HG02884 (cell line): ENCODE data around the gene BACH1.
"Not testable (repeated sequence)": the region's sequence is repeated elsewhere in the genome, so short reads cannot be mapped to it uniquely, and the experiment has no call there.

Experiments
- ATAC-seq: cut with Tn5 transposase; IDR thresholded peaks from one replicate; pipeline ENCODE4 v1.9.1; 2021; ENCODE audit warnings: mild to moderate bottlenecking, moderate library complexity; ENCODE audit not compliant: unreplicated experiment

The BACH1 gene

GRCh38 chr21:29298348-29299045 is at the start of gene BACH1:
BACH1 (plus strand) TSS chr21:29298922; CDS start chr21:29321281, 22,359 bp downstream.
- peak; percentile 45 for ATAC-seq

GRCh38 chr21:29249289-29249688 is 49.4 kb upstream of the BACH1 start:
- ATAC-seq: not testable (repeated sequence)

GRCh38 chr21:29250636-29251035 is 48.1 kb upstream of the BACH1 start:
- no peak for ATAC-seq

- ATAC-seq: not testable (repeated sequence)
Measured at GRCh38 chr21:29253861-29254260, 44.9 kb upstream of the BACH1 start.

- no peak for ATAC-seq
Measured at GRCh38 chr21:29254550-29254949, 44.2 kb upstream of the BACH1 start.

GRCh38 chr21:29256126-29256910 is 42.4 kb upstream of the BACH1 start:
- no peak for ATAC-seq

- ATAC-seq: no peak
Measured at GRCh38 chr21:29257701-29258100, 41.0 kb upstream of the BACH1 start.

- ATAC-seq: no peak
Measured at GRCh38 chr21:29258626-29259338, 39.9 kb upstream of the BACH1 start.

GRCh38 chr21:29260461-29260860 is 38.3 kb upstream of the BACH1 start:
- no peak for ATAC-seq

GRCh38 chr21:29261555-29262540 is 36.9 kb upstream of the BACH1 start:
- ATAC-seq: no peak

GRCh38 chr21:29264721-29265120 is 34.0 kb upstream of the BACH1 start:
- no peak for ATAC-seq

GRCh38 chr21:29265690-29266479 is 32.8 kb upstream of the BACH1 start:
- peak; percentile 69 for ATAC-seq

GRCh38 chr21:29267666-29268065 is 31.1 kb upstream of the BACH1 start:
- no peak for ATAC-seq

- ATAC-seq: no peak
Measured at GRCh38 chr21:29271927-29272333, 26.8 kb upstream of the BACH1 start.

GRCh38 chr21:29277442-29277841 is 21.3 kb upstream of the BACH1 start:
- no peak for ATAC-seq

GRCh38 chr21:29279558-29279957 is 19.2 kb upstream of the BACH1 start:
- ATAC-seq: no peak

GRCh38 chr21:29281801-29282200 is 16.9 kb upstream of the BACH1 start:
- not testable (repeated sequence) for ATAC-seq

GRCh38 chr21:29287383-29287782 is 11.3 kb upstream of the BACH1 start:
- ATAC-seq: no peak

GRCh38 chr21:29288239-29288638 is 10.5 kb upstream of the BACH1 start:
- ATAC-seq: no peak

GRCh38 chr21:29289317-29289716 is 9.4 kb upstream of the BACH1 start:
- no peak for ATAC-seq
